NCI-H460 (cell line): ENCODE data around the gene STX8. TPM values are rescaled to one million over a fixed set of nuclear protein-coding genes. Genes with fewer than 3 reads are reported as not detected.
"Not testable (repeated sequence)": the region's sequence is repeated elsewhere in the genome, so short reads cannot be mapped to it uniquely, and the experiment has no call there.

ENCODE experiments used
- DNase-seq: peaks from one replicate; pipeline ENCODE4 v3.0.0-alpha.2; 2016; ENCODE audit warnings: low read depth; ENCODE audit errors: extremely low read depth
- total RNA-seq: library from RNA; depleted of rRNA; stranded (reverse); fragments of >200 nt; shearing (Covaris generic); gene quantifications from 2 replicates; pipeline ENCODE4 v1.2.3, GENCODE V29; 2014

Gene STX8
- total RNA-seq, 1 experiment from 2014 or later, result 108 TPM

GRCh38 chr17:9355846-9356245 lies 219.8 kb downstream of the STX8 start:
- no peak for DNase-seq

GRCh38 chr17:9355231-9355630 lies 220.4 kb downstream of the STX8 start:
- not testable (repeated sequence) for DNase-seq

GRCh38 chr17:9350080-9350479 lies 225.5 kb downstream of the STX8 start:
- DNase-seq, result no peak

- DNase-seq, result no peak
Measured at GRCh38 chr17:9346296-9346926, 229.2 kb downstream of the STX8 start.

GRCh38 chr17:9343516-9343915 lies 232.1 kb downstream of the STX8 start:
- DNase-seq, result no peak

- DNase-seq, result no peak
Measured at GRCh38 chr17:9342225-9342624, 233.4 kb downstream of the STX8 start.

GRCh38 chr17:9339958-9340357 lies 235.7 kb downstream of the STX8 start:
- DNase-seq, result no peak

- DNase-seq, result not testable (repeated sequence)
Measured at GRCh38 chr17:9339482-9339881, 236.1 kb downstream of the STX8 start.

GRCh38 chr17:9336817-9337216 lies 238.8 kb downstream of the STX8 start:
- DNase-seq, result no peak

- DNase-seq, result no peak
Measured at GRCh38 chr17:9334536-9335446, 240.8 kb downstream of the STX8 start.

- DNase-seq, result no peak
Measured at GRCh38 chr17:9332132-9332494, 243.5 kb downstream of the STX8 start.

GRCh38 chr17:9331279-9332131 lies 244.1 kb downstream of the STX8 start:
- no peak for DNase-seq

- DNase-seq, result no peak
Measured at GRCh38 chr17:9330611-9331271, 244.9 kb downstream of the STX8 start.

- no peak for DNase-seq
Measured at GRCh38 chr17:9330141-9330540, 245.5 kb downstream of the STX8 start.

GRCh38 chr17:9329251-9329921 lies 246.2 kb downstream of the STX8 start:
- DNase-seq, result no peak

- no peak for DNase-seq
Measured at GRCh38 chr17:9324864-9325263, 250.8 kb downstream of the STX8 start.

GRCh38 chr17:9322326-9322725 lies 253.3 kb downstream of the STX8 start:
- DNase-seq, result no peak

GRCh38 chr17:9321890-9322289 lies 253.7 kb downstream of the STX8 start:
- DNase-seq, result no peak

- DNase-seq, result no peak
Measured at GRCh38 chr17:9315360-9315759, 260.3 kb downstream of the STX8 start.

GRCh38 chr17:9313346-9313745 lies 262.3 kb downstream of the STX8 start:
- no peak for DNase-seq
